CD4-positive, alpha-beta T cell treated with Interferon gamma for 1 hour (primary cell): ENCODE measurements around the gene ADGRF5.

ENCODE experiments used
- DNase-seq: peaks from one replicate; pipeline ENCODE4 v3.0.0-alpha.2; 2020

ADGRF5 gene

DNA sequence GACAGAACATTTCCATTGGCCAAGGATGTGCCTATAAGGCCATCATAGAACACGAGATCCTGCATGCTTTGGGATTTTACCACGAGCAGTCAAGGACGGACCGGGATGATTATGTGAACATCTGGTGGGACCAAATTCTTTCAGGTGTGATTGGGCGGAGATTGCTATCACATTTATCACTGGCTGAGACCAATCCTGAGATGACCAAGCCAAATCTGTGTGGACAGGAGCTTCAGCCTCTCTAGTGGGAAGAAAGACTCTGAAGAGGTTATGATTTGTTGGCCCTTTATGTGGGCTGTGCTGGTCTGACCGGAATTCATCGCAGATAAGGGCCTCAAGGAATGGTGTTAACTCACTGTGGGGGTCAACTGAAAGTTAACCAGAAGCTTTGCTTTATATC, 102.2 kb downstream of the ADGRF5 start:
- DNase-seq: no peak

- DNase-seq: no peak
Observed at GRCh38 chr6:46816626-46817025, 105.1 kb downstream of the ADGRF5 start.

DNA sequence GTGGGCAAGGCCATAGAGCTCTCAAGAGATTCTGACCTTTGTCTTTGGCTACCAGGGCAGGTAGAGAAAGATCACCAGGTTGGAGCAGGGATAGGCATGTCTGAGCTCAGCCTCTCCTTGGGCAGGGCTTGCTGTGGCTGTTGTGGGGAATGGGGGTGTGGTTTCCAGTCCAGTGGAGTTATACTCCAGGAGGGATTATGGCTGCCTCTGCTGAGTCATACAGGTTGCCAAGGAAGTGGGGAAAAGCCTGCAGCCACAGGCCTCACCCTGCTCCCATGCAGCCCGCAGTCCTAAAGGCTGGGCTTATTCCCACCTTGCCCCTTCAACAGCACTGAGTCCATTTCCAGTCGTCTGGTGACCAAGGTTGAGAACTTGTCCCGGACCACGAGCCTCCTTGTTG, 106.6 kb downstream of the ADGRF5 start:
- no peak for DNase-seq

DNA sequence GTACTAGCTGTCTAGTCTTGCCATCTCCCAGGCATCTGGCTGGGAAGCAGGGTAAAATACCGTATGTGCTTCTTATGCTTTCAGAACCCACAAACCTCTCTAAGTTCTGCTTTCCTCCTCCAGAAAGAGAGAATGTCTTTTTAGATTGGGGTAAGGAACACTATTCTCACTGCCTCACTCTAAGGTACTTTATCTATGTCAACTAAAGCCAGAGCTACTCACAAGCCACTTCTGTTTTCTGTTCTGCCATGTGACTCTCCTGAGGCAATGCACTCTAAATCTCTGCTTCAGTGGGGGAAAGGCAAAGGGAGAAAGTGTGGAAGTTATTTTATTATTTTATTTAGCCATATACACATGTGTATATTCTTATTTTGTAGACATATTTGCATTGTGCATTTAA, 112.9 kb downstream of the ADGRF5 start:
- DNase-seq: no peak
